NCI-H524 treated with DMSO at 0.1 percent for 48 hours (cell line): ENCODE measurements around the gene NPY.
A peak's percentile ranks its signal among the peaks of the same experiment; 100 is the strongest.

Experiments used
- DNase-seq: peaks from one replicate; lab custom pipeline; 2025; lab: John Stamatoyannopoulos, UW

The NPY gene

GRCh38 chr7:24316340-24316739 is 32.4 kb downstream of the NPY start:
- DNase-seq: no peak

- DNase-seq: peak; percentile 3
Observed at GRCh38 chr7:24318326-24318725, 34.3 kb downstream of the NPY start.

- DNase-seq: no peak
Observed at GRCh38 chr7:24319209-24319608, 35.2 kb downstream of the NPY start.

GRCh38 chr7:24323961-24324480 is 40.0 kb downstream of the NPY start:
- no peak for DNase-seq

GRCh38 chr7:24325708-24326107 is 41.7 kb downstream of the NPY start:
- no peak for DNase-seq

GRCh38 chr7:24328050-24328449 is 44.1 kb downstream of the NPY start:
- DNase-seq: no peak

- DNase-seq: no peak
Observed at GRCh38 chr7:24328894-24329293, 44.9 kb downstream of the NPY start.

- no peak for DNase-seq
Observed at GRCh38 chr7:24334012-24334411, 50.0 kb downstream of the NPY start.

GRCh38 chr7:24334627-24335026 is 50.6 kb downstream of the NPY start:
- DNase-seq: no peak

GRCh38 chr7:24336461-24336860 is 52.5 kb downstream of the NPY start:
- no peak for DNase-seq

- DNase-seq: no peak
Observed at GRCh38 chr7:24337180-24337579, 53.2 kb downstream of the NPY start.

GRCh38 chr7:24339575-24339974 is 55.6 kb downstream of the NPY start:
- no peak for DNase-seq

- no peak for DNase-seq
Observed at GRCh38 chr7:24340727-24341126, 56.7 kb downstream of the NPY start.
